HG03378 (cell line): ENCODE data around the gene HOXD13.

Experiments used
- ATAC-seq: cut with Tn5 transposase; IDR thresholded peaks from one replicate; pipeline ENCODE4 v1.9.1; 2021; ENCODE audit warnings: mild to moderate bottlenecking, moderate library complexity; ENCODE audit not compliant: unreplicated experiment

The HOXD13 gene

DNA sequence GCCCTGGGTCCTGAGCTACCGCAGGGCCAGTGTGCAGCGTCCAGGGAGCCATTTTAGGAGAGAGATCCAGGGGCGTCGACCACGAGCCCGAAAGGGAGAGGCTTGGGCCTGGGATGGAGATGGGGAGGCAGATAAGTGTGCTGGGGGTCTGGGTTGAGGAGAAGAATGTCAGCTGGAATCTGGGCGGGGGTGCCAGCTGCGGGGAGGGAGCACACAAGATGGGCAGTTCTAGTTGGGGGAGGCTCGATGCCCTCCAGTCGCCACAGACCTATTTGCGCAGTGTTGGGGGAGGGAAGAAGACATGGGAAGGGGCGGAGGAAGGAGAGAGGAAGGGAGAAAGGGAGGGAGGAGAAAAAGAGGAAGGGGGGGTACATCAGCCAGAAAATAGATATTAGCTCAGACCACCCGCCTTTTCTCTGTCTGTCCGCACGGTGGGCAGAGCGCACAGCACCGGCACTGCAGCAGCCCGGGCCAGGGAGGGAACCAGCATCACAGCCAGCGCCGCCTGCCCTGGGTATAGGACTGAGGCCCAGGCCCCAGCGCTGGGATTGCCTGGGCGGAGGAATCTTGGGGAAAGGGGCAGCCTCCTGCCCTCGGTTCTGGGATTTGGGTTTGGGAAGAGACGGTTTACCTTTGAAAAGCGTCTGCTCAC, 12.7 kb downstream of the HOXD13 start:
- no peak for ATAC-seq

DNA sequence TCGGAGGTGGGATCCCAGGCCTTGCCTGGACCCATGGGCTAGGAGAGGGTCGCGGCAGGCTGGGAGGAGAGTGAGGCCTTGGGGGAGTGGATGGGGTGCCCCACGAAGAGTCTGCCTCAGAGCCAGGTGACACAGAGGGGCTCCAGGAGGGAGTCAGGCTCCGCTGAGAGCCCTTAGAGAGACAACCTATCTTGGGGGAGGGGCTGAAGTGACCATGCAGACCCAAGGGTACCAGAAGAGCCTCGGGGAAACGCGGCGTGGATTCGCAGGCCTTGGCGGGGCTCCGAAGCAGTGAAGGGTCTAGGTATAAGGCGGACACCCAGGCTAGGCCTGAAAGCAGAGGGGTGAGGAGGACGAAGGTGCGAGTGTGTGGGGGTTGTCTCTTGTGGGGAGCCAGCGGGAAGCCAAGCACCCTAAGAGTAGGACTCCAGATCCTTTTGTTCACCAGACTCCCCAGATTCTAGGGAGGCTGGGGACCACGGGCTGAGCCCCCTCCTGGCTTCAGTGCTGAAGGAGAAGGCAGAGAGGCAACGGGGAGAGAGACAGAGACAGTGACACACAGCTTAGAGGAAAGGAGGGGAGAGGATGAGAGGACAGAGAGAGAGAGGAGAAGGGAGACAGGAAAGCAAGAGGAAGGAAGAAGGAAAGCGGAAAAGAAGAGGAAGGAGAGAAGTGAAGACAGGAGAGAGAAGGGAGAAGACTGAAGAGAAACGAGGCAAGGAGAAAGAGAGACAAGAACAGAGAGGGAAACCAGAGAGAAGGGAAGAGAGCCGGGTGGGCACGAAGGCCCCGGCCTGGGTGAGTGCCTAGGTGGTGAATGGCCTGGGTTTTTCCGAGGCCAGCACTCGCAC, 13.4 kb downstream of the HOXD13 start:
- no peak for ATAC-seq

- no peak for ATAC-seq
Measured at GRCh38 chr2:176106581-176107539, 14.3 kb downstream of the HOXD13 start, which contains the start of gene HOXD11. HOXD11 (plus strand) TSS chr2:176107280; CDS start chr2:176107356, 76 bp downstream.

DNA sequence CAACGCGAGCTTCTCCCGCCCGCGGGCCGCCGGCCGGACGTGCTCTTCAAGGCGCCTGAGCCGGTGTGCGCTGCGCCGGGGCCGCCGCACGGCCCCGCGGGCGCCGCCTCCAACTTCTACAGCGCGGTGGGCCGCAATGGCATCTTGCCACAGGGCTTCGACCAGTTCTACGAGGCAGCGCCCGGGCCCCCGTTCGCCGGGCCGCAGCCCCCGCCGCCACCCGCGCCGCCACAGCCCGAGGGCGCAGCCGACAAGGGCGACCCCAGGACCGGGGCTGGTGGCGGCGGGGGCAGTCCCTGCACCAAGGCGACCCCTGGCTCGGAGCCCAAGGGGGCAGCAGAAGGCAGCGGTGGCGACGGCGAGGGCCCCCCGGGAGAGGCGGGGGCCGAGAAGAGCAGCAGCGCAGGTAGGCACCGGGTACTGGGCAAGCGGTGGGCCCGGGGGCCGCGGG, 15.2 kb downstream of the HOXD13 start:
- no peak for ATAC-seq

DNA sequence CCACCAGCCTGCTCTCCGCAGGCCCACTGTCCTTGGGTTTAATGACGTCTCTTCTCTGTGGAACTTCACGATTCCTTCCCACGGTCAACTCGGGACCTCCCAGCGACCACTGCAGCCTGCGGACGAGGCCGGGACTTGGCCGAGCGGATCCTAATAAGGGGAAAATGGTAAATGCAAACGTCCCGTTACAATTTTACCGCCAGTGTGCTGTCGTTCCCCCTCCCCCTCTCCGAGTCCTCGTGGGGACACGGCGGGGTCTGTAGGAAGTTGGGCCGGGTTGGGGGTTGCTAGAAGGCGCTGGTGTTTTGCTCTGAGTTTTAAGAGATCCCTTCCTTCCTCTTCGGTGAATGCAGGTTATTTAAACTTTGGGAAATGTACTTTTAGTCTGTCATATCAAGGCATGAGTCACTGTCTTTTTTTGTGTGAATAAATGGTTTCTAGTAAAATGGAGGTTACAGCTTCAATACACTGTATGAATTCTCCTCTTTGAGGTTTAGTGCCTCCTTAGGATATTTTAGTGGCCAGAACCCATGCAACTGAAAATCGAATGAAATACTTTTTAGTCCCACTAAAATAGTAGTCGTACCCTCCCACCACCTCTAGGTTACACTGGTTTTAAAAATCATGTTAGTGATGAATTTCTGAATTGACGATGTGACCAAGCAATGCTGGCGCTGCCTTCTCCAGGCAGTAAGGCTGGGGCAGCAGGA, 16.8 kb downstream of the HOXD13 start:
- ATAC-seq = no peak

- no peak for ATAC-seq
Measured at GRCh38 chr2:176109946-176110345, 17.4 kb downstream of the HOXD13 start.

DNA sequence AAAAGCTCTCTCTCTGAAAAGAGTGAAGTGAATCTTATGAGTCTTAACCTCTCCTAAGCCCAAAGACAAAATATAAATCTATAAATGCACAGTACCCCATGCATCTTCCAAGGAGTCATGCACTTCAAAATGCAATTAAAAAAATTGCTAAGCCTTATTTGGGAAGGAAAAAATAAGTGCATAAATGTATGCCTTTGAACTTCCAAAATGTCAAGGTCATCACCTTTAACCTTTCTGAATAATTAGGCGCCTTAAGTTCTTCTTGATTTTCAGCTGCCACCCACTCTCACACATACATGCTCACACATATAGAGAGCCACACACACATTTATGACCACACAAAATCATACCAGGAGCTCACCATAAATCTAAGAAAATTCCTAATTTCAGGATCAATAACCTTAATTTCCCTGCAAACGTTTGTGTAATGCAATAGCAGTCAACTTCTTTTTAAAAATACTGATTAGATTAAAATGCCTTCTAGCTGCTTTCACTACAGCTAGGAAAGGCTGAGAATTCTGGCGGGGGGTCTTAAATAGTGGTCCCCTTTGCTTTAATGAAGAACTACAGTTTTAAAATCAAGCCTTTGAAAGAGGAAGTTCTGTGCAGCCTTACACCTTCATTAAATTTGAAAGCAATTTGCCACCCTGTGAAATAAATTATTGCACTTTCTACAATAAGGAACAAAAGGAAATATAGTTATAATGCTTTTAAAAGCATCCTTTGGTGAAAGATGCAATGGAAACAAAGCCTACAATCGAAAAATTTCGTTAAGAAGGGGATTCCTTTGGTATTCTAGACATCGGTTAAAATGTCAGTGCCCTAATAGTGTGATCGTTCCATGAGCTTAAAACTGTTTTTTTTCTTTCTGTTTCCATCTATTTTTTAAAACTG, 18.1 kb downstream of the HOXD13 start:
- ATAC-seq = no peak

- ATAC-seq = no peak
Measured at GRCh38 chr2:176111309-176111663, 18.8 kb downstream of the HOXD13 start.

- ATAC-seq = no peak
Measured at GRCh38 chr2:176111846-176112374, 19.4 kb downstream of the HOXD13 start.

GRCh38 chr2:176112375-176113302, 20.1 kb downstream of the HOXD13 start:
- ATAC-seq = no peak

DNA sequence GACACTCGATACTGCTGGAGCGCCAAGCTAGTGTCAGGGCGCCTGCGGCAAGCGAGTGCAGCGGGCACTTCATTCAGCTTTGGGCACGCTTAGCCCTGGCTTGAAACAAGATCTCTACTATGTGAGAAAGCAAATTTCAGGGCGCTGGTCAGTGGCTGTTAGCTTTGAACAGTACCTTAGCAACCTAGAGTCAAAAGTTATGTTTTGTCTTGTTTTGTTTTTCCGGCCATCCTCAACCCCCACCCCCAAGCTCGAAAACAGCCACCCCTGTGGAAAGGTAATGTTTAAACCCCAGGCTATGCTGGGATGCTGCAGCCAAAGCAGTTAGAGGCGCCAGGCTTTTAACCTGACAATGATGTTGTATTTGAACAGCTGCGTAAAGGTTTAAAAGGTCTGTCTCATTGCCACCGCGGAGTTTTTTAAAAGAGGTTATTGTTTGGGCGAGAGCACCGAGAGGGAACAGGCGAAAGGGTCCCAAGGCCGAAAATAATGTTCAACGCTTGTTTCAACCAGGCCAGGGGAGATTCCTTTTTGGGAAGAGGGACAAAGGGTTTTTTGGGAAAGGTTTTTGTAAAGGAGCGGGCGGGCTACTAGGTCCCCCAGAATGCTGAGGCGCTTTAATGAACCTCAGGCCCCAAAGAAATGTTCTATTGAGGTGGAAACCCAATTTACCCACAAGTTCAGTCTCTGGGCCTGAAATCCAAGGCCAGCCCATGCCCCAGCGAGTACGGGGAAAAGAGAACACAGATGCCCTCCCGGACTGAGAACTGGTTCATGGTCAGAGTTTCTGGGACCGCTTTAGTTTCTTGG, 21.8 kb downstream of the HOXD13 start:
- ATAC-seq = no peak

- no peak for ATAC-seq
Measured at GRCh38 chr2:176114930-176115625, 22.6 kb downstream of the HOXD13 start.

DNA sequence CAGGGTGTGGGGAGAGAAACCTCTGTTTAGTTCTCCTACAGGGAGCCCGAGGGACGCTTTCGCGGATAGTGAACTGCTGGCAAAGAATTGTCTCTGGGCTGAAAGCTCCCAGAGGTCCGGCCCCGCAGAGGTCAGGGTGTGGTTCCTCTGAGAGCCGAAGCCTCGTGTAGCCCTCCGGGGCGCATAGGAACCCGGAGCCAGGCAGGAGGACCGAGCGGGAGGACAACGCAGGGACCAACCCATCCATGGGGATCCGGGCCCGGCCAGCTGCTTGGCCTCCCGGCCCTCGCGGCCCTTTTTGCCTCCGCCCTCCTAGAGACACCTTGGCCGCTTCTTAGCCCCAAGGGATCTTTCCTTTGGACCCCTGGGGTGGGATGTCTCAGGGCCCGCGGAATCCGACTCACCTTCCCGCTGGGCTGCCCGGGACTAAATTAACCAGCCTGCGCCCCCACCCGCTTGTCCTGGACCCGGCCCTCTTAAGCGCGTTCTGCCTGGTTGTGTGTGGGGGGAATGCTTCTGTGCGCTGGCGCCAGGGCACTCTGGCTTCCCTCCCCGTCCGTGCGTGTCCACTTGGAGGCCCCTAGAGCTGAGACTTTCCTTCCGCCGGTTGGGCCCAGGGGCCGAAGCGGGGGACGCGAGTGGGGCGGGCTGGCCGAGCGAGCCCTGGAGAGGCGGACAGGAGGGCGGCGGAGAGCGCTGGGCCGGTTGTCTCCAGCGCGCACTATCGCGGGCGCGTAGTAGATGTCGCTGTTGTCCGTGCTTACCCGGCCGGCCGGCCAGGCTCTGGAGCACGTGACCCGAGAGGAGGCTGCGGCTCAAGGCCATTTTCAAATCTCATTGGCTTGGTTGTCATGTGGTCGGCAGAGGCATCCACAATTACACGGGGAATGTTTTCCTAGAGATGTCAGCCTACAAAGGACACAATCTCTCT, 23.6 kb downstream of the HOXD13 start, which contains the start of gene HOXD10:
HOXD10 (plus strand) TSS at position 896 of the 931 bp plus-strand sequence. CDS start 56 bp downstream, outside the sequence.
- ATAC-seq = no peak

- no peak for ATAC-seq
Measured at GRCh38 chr2:176117162-176117822, 24.8 kb downstream of the HOXD13 start.

DNA sequence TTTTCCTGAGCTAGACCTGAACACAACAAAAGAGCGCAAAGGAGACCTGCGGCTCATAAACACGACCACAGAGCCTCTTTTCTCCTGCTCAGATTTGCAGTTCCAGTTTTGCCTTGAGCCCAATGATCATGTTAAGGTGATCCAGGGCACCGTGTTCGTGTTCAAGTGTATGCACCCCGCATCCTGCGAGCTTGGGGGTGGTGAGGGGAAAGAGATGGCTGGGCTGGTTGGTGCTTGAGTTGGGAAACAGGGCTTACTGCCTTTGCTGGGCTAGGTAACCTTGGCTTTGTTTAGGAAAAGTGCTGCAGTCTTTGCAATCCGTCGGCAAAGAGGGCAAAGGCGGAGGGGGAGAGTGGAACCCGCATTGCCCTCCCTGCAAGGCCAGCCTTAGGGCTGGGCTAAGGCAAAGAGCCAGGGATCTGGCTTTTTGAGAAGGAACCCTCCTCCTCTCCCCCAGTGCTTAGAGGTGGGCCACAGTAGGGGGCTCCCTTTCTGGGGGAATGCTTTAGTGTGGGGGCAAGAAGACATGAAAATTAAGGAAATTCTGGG, 25.4 kb downstream of the HOXD13 start:
- ATAC-seq = no peak
